Measurements from ENCODE around the gene LRGUK. TPM values are rescaled to one million over a fixed set of nuclear protein-coding genes. Genes with fewer than 3 reads are reported as not detected.

Gene LRGUK
- total RNA-seq, 1 donor from 2014 or later: 0.49 TPM

- no peak for DNase-seq
- Histone ChIP-seq H3K27me3 (no peaks in the 10 kb centered on the region), H3K27ac (no peak overlapping the region), H3K4me3 (no peak overlapping the region), H3K36me3 (peaks cover 37% of the 10 kb centered on the region), H3K9me3 (no peaks in the 10 kb centered on the region), H3K4me1 (no peaks in the 10 kb centered on the region)
- intact Hi-C loops (cut with DNase I): no loop called here
- ATAC-seq: no peak
- TF ChIP-seq CTCF (IDR thresholded peaks at IDR 0.05): no peak
Observed at GRCh38 chr7:134297489-134297888, 170.3 kb downstream of the LRGUK start.

DNA sequence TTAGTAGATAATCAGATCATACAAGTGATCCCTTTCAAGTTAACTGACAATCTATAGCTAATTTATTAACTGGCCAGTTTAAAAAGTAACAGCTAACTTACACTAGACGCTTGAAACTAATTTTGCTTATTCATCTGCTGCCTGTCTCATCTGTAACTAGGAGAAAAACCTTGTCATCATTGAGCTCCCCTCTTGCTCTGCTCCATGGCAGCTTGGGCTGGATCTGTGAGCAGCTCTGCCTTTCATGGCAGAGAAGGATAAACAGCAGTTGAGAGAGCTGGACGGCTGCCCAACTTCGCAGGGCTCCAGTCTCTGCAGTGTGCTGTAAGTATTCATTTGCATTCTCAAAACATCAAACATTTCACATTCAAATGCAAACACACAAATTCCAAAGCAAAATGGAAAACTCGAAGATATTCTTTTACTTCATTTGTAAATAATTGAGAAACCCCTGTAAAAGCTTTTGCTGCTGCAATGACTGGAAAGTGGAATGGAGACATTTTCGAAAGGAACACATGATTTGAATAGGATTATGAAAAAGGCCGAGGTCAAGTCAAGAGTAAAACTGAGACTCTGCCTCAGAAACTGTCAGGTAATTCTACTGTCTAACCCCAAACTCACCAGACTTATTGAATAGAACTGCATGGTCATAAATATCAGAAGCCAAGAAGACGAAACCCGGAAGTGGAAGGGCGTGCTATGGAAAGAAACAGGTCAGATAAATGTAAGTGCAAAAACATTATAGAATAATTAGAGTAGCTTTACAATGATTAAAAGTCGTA lies 172.0 kb downstream of the LRGUK start:
- no peaks in the 10 kb centered on the region for H3K4me1 ChIP-seq
- no peaks in the 10 kb centered on the region for H3K27me3 ChIP-seq
- no peak overlapping the region for H3K27ac ChIP-seq
- no peaks in the 10 kb centered on the region for H3K9me3 ChIP-seq
- H3K36me3 ChIP-seq: peaks cover 49% of the 10 kb centered on the region
- DNase-seq (no peak), ATAC-seq (peak; percentile 37)
- intact Hi-C loops (cut with DNase I): no loop called here
- no peak for TF ChIP-seq CTCF (IDR thresholded peaks at IDR 0.05)
- no peak overlapping the region for H3K4me3 ChIP-seq

DNA sequence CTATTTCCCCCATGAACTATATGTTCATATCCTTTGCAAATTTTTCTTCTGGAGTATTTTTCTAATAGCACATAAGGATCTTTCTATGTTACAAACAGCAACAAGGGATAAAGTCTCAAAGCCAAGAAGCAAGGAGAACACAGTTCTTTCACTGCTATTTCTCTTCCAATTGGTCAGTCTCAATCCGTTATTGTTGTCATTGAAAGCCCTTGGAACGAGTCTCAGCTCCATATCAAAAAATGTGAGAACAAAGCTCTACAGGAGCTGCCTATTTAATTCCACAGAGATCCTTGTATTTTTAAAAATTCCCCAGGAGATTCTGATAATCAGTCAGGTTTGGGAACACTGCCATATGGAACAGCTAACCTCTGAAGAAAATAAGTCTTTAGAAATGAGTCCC lies 173.8 kb downstream of the LRGUK start:
- DNase-seq: no peak
- Histone ChIP-seq H3K4me3 (no peak overlapping the region), H3K4me1 (no peaks in the 10 kb centered on the region), H3K27ac (no peak overlapping the region), H3K9me3 (no peaks in the 10 kb centered on the region), H3K36me3 (peaks cover 35% of the 10 kb centered on the region), H3K27me3 (no peaks in the 10 kb centered on the region)
- intact Hi-C loops (cut with DNase I): no loop called here
- TF ChIP-seq CTCF (IDR thresholded peaks at IDR 0.05): no peak
- ATAC-seq: no peak

GRCh38 chr7:134301592-134301991 lies 174.5 kb downstream of the LRGUK start:
- DNase-seq: no peak
- Histone ChIP-seq H3K36me3 (peaks cover 33% of the 10 kb centered on the region), H3K27me3 (no peaks in the 10 kb centered on the region), H3K9me3 (no peaks in the 10 kb centered on the region), H3K4me1 (no peaks in the 10 kb centered on the region), H3K27ac (no peak overlapping the region), H3K4me3 (no peak overlapping the region)
- ATAC-seq: no peak
- intact Hi-C loops (cut with DNase I): no loop called here
- TF ChIP-seq CTCF (IDR thresholded peaks at IDR 0.05): no peak

DNA sequence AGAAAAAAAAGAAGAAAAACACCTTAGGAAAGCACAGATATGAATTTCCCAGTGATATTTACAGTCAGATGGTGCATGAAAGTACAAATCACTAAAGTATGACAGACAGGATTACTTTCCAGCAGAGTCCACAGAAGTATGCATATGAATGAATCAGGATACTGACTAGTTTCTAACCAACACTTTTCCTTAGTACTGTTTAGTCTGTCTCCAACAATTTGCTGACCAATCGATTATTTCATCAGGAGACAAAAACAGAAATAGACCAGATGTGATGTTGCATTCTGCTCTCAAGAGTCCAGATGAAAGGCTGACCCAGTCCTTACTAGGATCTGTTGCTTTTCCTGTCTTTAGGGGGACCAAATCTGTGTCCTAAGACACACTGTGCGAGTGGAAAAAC lies 175.0 kb downstream of the LRGUK start:
- intact Hi-C loops (cut with DNase I): no loop called here
- H3K36me3 ChIP-seq: peaks cover 33% of the 10 kb centered on the region
- no peak overlapping the region for H3K27ac ChIP-seq
- H3K4me3 ChIP-seq: no peak overlapping the region
- H3K9me3 ChIP-seq: no peaks in the 10 kb centered on the region
- TF ChIP-seq CTCF (IDR thresholded peaks at IDR 0.05): no peak
- ATAC-seq: no peak
- no peak for DNase-seq
- H3K27me3 ChIP-seq: no peaks in the 10 kb centered on the region
- no peaks in the 10 kb centered on the region for H3K4me1 ChIP-seq

Data from upper lobe of right lung (tissue), 1 donor.